SW480 (cell line): ENCODE results near the gene SVIP.

ENCODE experiments used
- DNase-seq: peaks from one replicate; pipeline ENCODE4 v3.0.0-alpha.2; 2016; ENCODE audit warnings: low spot score

Gene SVIP

GRCh38 chr11:22829231-22830081 is at the start of gene SVIP:
Gene SVIP (minus strand): TSS chr11:22829801. CDS start chr11:22829748, 53 bp downstream.
- DNase-seq: peak; percentile 93

GRCh38 chr11:22878604-22879003 is 49.0 kb upstream of the SVIP start:
- no peak for DNase-seq

GRCh38 chr11:22878039-22878438 is 48.4 kb upstream of the SVIP start:
- no peak for DNase-seq

- DNase-seq: peak; percentile 88
These were observed 46.4 kb upstream of the SVIP start for GRCh38 chr11:22875869-22876473.

- no peak for DNase-seq
These were observed 39.7 kb upstream of the SVIP start for GRCh38 chr11:22869325-22869724.

GRCh38 chr11:22860241-22860640 is 30.6 kb upstream of the SVIP start, which contains the start of gene CCDC179:
Gene CCDC179 (minus strand): TSS chr11:22860474. CDS start chr11:22860421, 53 bp downstream.
- DNase-seq: no peak

- no peak for DNase-seq
These were observed 30.2 kb upstream of the SVIP start for GRCh38 chr11:22859756-22860155.

- no peak for DNase-seq
These were observed 21.9 kb upstream of the SVIP start for GRCh38 chr11:22851477-22851876.

GRCh38 chr11:22846726-22847125 is 17.1 kb upstream of the SVIP start:
- no peak for DNase-seq

GRCh38 chr11:22832315-22833015 is 2.9 kb upstream of the SVIP start:
- DNase-seq: peak; percentile 31

- DNase-seq: no peak
These were observed 447 bp upstream of the SVIP start for GRCh38 chr11:22830082-22830414.

GRCh38 chr11:22828373-22828772 is 1.2 kb downstream of the SVIP start:
- peak; percentile 3 for DNase-seq

- no peak for DNase-seq
These were observed 7.4 kb downstream of the SVIP start for GRCh38 chr11:22822203-22822602.

- DNase-seq: no peak
These were observed 19.7 kb downstream of the SVIP start for GRCh38 chr11:22809893-22810292.

- DNase-seq: no peak
These were observed 20.9 kb downstream of the SVIP start for GRCh38 chr11:22808571-22809197.

- no peak for DNase-seq
These were observed 21.6 kb downstream of the SVIP start for GRCh38 chr11:22807855-22808570.

GRCh38 chr11:22807391-22807790 is 22.2 kb downstream of the SVIP start:
- no peak for DNase-seq

- DNase-seq: no peak
These were observed 26.7 kb downstream of the SVIP start for GRCh38 chr11:22802861-22803260.

GRCh38 chr11:22800482-22800881 is 29.1 kb downstream of the SVIP start:
- no peak for DNase-seq

GRCh38 chr11:22798901-22799300 is 30.7 kb downstream of the SVIP start:
- no peak for DNase-seq

GRCh38 chr11:22797047-22797446 is 32.6 kb downstream of the SVIP start:
- DNase-seq: no peak

- no peak for DNase-seq
These were observed 33.7 kb downstream of the SVIP start for GRCh38 chr11:22795914-22796313.
